SK-N-MC (cell line): ENCODE results near the gene HBS1L.

Experiments
- DNase-seq: peaks from one replicate; pipeline ENCODE4 v3.0.0-alpha.2; 2011; ENCODE audit warnings: low read depth, low spot score
- H3K27ac ChIP-seq: fragments of 200-600 bp; sonication (generic); 2 replicates; pipeline ENCODE4 v1.5.1; 2016; ENCODE audit warnings: mixed run types
- H3K36me3 ChIP-seq: fragments of 200-600 bp; sonication (generic); 2 replicates; pipeline ENCODE4 v1.6.1; 2017; ENCODE audit warnings: antibody characterized with exemption, low read length, mixed read lengths; ENCODE audit not compliant: insufficient read depth
- H3K4me3 ChIP-seq: fragments of 200-600 bp; sonication (generic); 2 replicates; pipeline ENCODE4 v1.5.1; 2016
- H3K9ac ChIP-seq: fragments of 200-600 bp; sonication (generic); 2 replicates; pipeline ENCODE4 v1.8.0; 2017; ENCODE audit warnings: mixed run types, mixed read lengths; ENCODE audit not compliant: insufficient read length
- H3K9me3 ChIP-seq: fragments of 200-600 bp; sonication (generic); 2 replicates; pipeline ENCODE4 v1.6.1; 2017; ENCODE audit warnings: low read depth, mild to moderate bottlenecking, antibody characterized with exemption, low read length, moderate library complexity, mixed read lengths
- EZH2 ChIP-seq: fragments of 200-600 bp; sonication (generic); IDR thresholded peaks from one replicate; pipeline ENCODE4 v1.6.1; 2017; ENCODE audit warnings: antibody characterized with exemption
- FOXP2 ChIP-seq: optimal IDR thresholded peaks from 2 replicates; pipeline ENCODE3; 2011; ENCODE audit warnings: mild to moderate bottlenecking, moderate library complexity; ENCODE audit not compliant: insufficient read depth; ENCODE audit errors: extremely low read length, control extremely low read depth
- POLR2AphosphoS5 ChIP-seq: IDR thresholded peaks from 2 replicates; pipeline ENCODE4 v1.6.1; 2012; ENCODE audit warnings: mild to moderate bottlenecking, low read depth, low read length, borderline replicate concordance

Gene HBS1L

GRCh38 chr6:134951494-134952263 is 102.9 kb downstream of the HBS1L start:
- DNase-seq = no peak
- H3K9me3 ChIP-seq = no peaks in the 10 kb centered on the region
- H3K27ac ChIP-seq = no peak overlapping the region
- TF ChIP-seq FOXP2 (no peak), EZH2 (no peak), POLR2AphosphoS5 (no peak)
- no peak overlapping the region for H3K9ac ChIP-seq
- no peak overlapping the region for H3K4me3 ChIP-seq
- H3K36me3 ChIP-seq = no peaks in the 10 kb centered on the region

- TF ChIP-seq EZH2 (no peak), POLR2AphosphoS5 (no peak), FOXP2 (no peak)
Measured at GRCh38 chr6:134950482-134950881, 104.1 kb downstream of the HBS1L start.

GRCh38 chr6:134949927-134950326 is 104.7 kb downstream of the HBS1L start, which contains the start of gene ALDH8A1:
TSS of gene ALDH8A1 (minus strand) at chr6:134950101. CDS start at chr6:134950053, 48 bp downstream.
- Histone ChIP-seq H3K36me3 (no peaks in the 10 kb centered on the region), H3K9me3 (no peaks in the 10 kb centered on the region), H3K4me3 (no peak within 1 kb of the TSS), H3K27ac (no peak within 1 kb of the TSS), H3K9ac (no peak within 1 kb of the TSS)
- DNase-seq = no peak
- TF ChIP-seq FOXP2 = no peak
- TF ChIP-seq POLR2AphosphoS5 = no peak
- no peak for TF ChIP-seq EZH2

More at GRCh38 chr6:134950482-134950881, 104.1 kb downstream of the HBS1L start:
- Histone ChIP-seq H3K36me3 (no peaks in the 10 kb centered on the region), H3K4me3 (no peak overlapping the region), H3K27ac (no peak overlapping the region), H3K9ac (no peak overlapping the region), H3K9me3 (no peaks in the 10 kb centered on the region)
- DNase-seq = no peak

- Histone ChIP-seq H3K36me3 (no peaks in the 10 kb centered on the region), H3K27ac (no peak overlapping the region), H3K4me3 (no peak overlapping the region), H3K9ac (no peak overlapping the region), H3K9me3 (no peaks in the 10 kb centered on the region)
- TF ChIP-seq FOXP2 (no peak), EZH2 (no peak), POLR2AphosphoS5 (no peak)
- no peak for DNase-seq
Measured at GRCh38 chr6:134948691-134949090, 105.9 kb downstream of the HBS1L start.

- DNase-seq = no peak
- H3K36me3 ChIP-seq = no peaks in the 10 kb centered on the region
- no peak overlapping the region for H3K27ac ChIP-seq
- H3K4me3 ChIP-seq = no peak overlapping the region
- TF ChIP-seq EZH2 = no peak
- TF ChIP-seq POLR2AphosphoS5 = no peak
- TF ChIP-seq FOXP2 = no peak
- H3K9ac ChIP-seq = no peak overlapping the region
- H3K9me3 ChIP-seq = no peaks in the 10 kb centered on the region
Measured at GRCh38 chr6:134948142-134948541, 106.5 kb downstream of the HBS1L start.

- no peaks in the 10 kb centered on the region for H3K36me3 ChIP-seq
- TF ChIP-seq EZH2 = no peak
- no peak for TF ChIP-seq FOXP2
- no peak for TF ChIP-seq POLR2AphosphoS5
- no peak for DNase-seq
Measured at GRCh38 chr6:134945045-134945444, 109.6 kb downstream of the HBS1L start.

GRCh38 chr6:134943522-134944111 is 111.0 kb downstream of the HBS1L start:
- TF ChIP-seq POLR2AphosphoS5 = no peak
- no peak for TF ChIP-seq EZH2
- TF ChIP-seq FOXP2 = no peak
- no peak for DNase-seq
- H3K9ac ChIP-seq = no peak overlapping the region
- no peaks in the 10 kb centered on the region for H3K9me3 ChIP-seq
- no peak overlapping the region for H3K27ac ChIP-seq
- no peak overlapping the region for H3K4me3 ChIP-seq
- no peaks in the 10 kb centered on the region for H3K36me3 ChIP-seq

More at GRCh38 chr6:134945045-134945444, 109.6 kb downstream of the HBS1L start:
- Histone ChIP-seq H3K9me3 (no peaks in the 10 kb centered on the region), H3K4me3 (no peak overlapping the region), H3K27ac (no peak overlapping the region), H3K9ac (no peak overlapping the region)

- no peak overlapping the region for H3K27ac ChIP-seq
- no peak for TF ChIP-seq POLR2AphosphoS5
- no peak for TF ChIP-seq FOXP2
- TF ChIP-seq EZH2 = no peak
- no peak for DNase-seq
Measured at GRCh38 chr6:134938896-134939295, 115.7 kb downstream of the HBS1L start.

More at GRCh38 chr6:134938896-134939295, 115.7 kb downstream of the HBS1L start:
- Histone ChIP-seq H3K9ac (no peak overlapping the region), H3K4me3 (no peak overlapping the region), H3K36me3 (no peaks in the 10 kb centered on the region), H3K9me3 (no peaks in the 10 kb centered on the region)
